ENCODE data around the gene LIMS1. TPM values are rescaled to one million over a fixed set of nuclear protein-coding genes. Genes with fewer than 3 reads are reported as not detected.

Gene LIMS1
- total RNA-seq, 8 experiments from 2014 or later: 8.5 to 38.3 (median 20.7) TPM

- WGBS, 10 experiments: 40 to 90% (median 82%) methylated on average over 1 to 5 of the region's 10 CpGs; no CpG with 5 or more reads in 1 of the 10 experiments
- in situ Hi-C loops (cut with MboI; ENCODE audit: low pct_unique_long_range_greater_than_20kb in 2 of 9, low sequenced_read_pairs in 9 of 9, unreplicated experiment in 9 of 9): no loop called here
- Histone ChIP-seq H3K27ac (no peak overlapping the region), H3K4me1 (replicated peaks in 1 of 2) (peaks cover 3 to 6% of the 10 kb centered on the region in 2 donors), H3K4me3 (no peak overlapping the region)
- no peak for ATAC-seq (replicated peaks in 6 of 8)
These were observed 78.4 kb downstream of the LIMS1 start for GRCh38 chr2:108612514-108613183.

GRCh38 chr2:108613261-108614042 lies 79.2 kb downstream of the LIMS1 start:
- ATAC-seq (replicated peaks in 6 of 8): peak in 3 of 8 experiments; percentile 27 to 48 (median 33)
- H3K27ac ChIP-seq: no peak overlapping the region
- 56 to 92% (median 80%) methylated on average over 2 to 8 of the region's 9 CpGs; no CpG with 5 or more reads in 2 of the 10 experiments for WGBS, 10 experiments

DNA sequence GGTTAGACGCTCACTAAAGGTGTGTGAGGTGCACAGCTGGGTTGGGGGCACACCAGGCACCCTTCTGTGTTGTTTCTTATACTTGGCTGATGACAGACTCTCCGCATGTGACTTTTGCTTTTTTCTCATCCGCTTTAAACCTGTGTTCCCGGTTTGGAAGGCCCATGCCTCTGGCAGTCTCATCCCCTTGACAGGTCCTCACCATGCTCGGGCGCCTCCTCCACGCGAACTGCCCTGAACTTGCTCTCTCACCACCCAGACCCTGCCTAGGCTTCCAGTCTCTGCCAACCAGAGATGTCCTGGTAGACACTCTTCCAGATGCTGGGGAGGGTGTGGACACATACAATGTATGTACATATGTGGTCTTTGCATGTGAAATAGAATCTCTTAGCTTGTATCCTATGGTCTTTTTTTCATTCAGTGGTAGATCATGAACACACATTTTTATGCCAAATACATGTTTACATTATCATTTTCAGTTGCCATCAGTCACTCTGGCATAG lies 79.8 kb downstream of the LIMS1 start:
- H3K4me1 ChIP-seq (replicated peaks in 1 of 2): peaks cover 9 to 11% of the 10 kb centered on the region in 2 donors
- WGBS, 10 experiments: 80 to 100% (median 86%) methylated on average over 1 to 3 of the region's 8 CpGs; no CpG with 5 or more reads in 4 of the 10 experiments
- in situ Hi-C loops (cut with MboI; ENCODE audit: low pct_unique_long_range_greater_than_20kb in 2 of 9, low sequenced_read_pairs in 9 of 9, unreplicated experiment in 9 of 9): no loop called here
- peak in 2 of 8 experiments; percentile 45 to 92 for ATAC-seq (replicated peaks in 6 of 8)
- H3K27ac ChIP-seq: no peak overlapping the region
- no peak overlapping the region for H3K4me3 ChIP-seq

More at GRCh38 chr2:108613261-108614042, 79.2 kb downstream of the LIMS1 start:
- in situ Hi-C loops (cut with MboI; ENCODE audit: low pct_unique_long_range_greater_than_20kb in 2 of 9, low sequenced_read_pairs in 9 of 9, unreplicated experiment in 9 of 9): no loop called here
- H3K4me1 ChIP-seq (replicated peaks in 1 of 2): peaks cover 5 to 9% of the 10 kb centered on the region in 2 donors
- no peak overlapping the region for H3K4me3 ChIP-seq

GRCh38 chr2:108614659-108615058 lies 80.4 kb downstream of the LIMS1 start:
- peaks cover 9 to 11% of the 10 kb centered on the region in 2 donors for H3K4me1 ChIP-seq (replicated peaks in 1 of 2)
- in situ Hi-C loops (cut with MboI; ENCODE audit: low pct_unique_long_range_greater_than_20kb in 2 of 9, low sequenced_read_pairs in 9 of 9, unreplicated experiment in 9 of 9): no loop called here
- H3K27ac ChIP-seq: no peak overlapping the region
- ATAC-seq (replicated peaks in 6 of 8): peak in 1 of 8 experiments; percentile 41
- no peak overlapping the region for H3K4me3 ChIP-seq
- 27 to 100% (median 85%) methylated on average over 1 to 4 of the region's 4 CpGs for WGBS, 10 experiments

DNA sequence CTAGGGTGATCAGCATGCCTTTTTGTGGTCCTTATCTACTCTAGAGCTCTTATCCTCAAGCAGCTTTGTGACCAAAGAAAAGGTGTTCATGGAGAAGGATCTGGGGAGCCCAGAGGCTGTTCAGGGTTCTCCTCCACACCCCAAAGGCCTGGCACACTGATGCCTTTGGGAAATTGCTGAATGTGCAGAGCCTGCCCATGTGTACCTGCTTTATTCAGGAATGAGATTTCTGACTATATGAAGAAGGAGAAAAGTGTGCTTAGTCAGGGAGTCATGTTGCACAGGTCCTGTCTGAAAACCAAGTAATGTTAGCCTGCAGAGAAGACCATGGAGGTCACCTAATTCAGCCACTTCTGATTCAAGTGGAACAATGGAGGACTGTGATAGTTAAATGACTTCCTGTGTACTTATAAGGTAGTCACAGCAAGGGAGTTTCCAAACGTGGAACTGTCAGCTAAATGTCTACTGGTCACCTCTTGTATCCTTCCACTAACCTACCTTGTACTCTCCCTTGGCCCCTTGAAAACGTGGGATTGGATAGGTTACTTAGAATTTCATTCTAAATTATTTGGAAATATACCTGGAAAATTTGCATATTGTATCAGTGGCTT lies 81.3 kb downstream of the LIMS1 start:
- Histone ChIP-seq H3K4me1 (replicated peaks in 1 of 2) (peaks cover 18 to 20% of the 10 kb centered on the region in 2 donors), H3K4me3 (no peak overlapping the region), H3K27ac (no peak overlapping the region)
- in situ Hi-C loops (cut with MboI; ENCODE audit: low pct_unique_long_range_greater_than_20kb in 2 of 9, low sequenced_read_pairs in 9 of 9, unreplicated experiment in 9 of 9): no loop called here
- 20 to 100% (median 71%) methylated on average over 1 to 2 of the region's 2 CpGs; no CpG with 5 or more reads in 4 of the 10 experiments for WGBS, 10 experiments
- no peak for ATAC-seq (replicated peaks in 6 of 8)

GRCh38 chr2:108616318-108616717 lies 82.0 kb downstream of the LIMS1 start:
- no peak for ATAC-seq (replicated peaks in 6 of 8)
- H3K4me3 ChIP-seq: no peak overlapping the region
- 92 to 100% (median 100%) methylated on average over 1 to 3 of the region's 5 CpGs; no CpG with 5 or more reads in 6 of the 10 experiments for WGBS, 10 experiments
- in situ Hi-C loops (cut with MboI; ENCODE audit: low pct_unique_long_range_greater_than_20kb in 2 of 9, low sequenced_read_pairs in 9 of 9, unreplicated experiment in 9 of 9): no loop called here
- no peak overlapping the region for H3K27ac ChIP-seq
- H3K4me1 ChIP-seq (replicated peaks in 1 of 2): peaks cover 25 to 27% of the 10 kb centered on the region in 2 donors

DNA sequence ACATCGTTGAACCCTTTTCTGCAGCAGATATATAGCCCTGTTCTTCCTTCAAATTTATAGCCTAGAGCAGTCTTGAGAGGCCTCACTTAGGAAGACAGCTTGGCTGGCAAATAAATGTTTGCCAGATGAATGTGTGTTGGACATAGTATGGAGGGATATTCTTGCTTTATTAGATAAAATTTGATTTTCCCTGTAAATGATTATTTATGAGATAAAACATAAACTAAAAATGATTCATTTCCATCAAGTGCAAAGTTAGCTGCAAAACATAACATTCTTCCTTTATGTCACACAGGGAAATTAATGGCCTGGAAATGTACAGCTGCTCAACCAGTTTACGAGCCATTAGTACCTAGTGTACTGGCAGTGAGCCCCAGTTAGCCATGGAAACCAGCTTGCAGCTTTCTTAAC lies 82.5 kb downstream of the LIMS1 start:
- H3K27ac ChIP-seq: no peak overlapping the region
- in situ Hi-C loops (cut with MboI; ENCODE audit: low pct_unique_long_range_greater_than_20kb in 2 of 9, low sequenced_read_pairs in 9 of 9, unreplicated experiment in 9 of 9): no loop called here
- peak in 1 of 8 experiments; percentile 28 for ATAC-seq (replicated peaks in 6 of 8)
- H3K4me1 ChIP-seq (replicated peaks in 1 of 2): peaks cover 29 to 32% of the 10 kb centered on the region in 2 donors
- no peak overlapping the region for H3K4me3 ChIP-seq
- WGBS, 10 experiments: 38 to 100% (median 80%) methylated on average over 1 to 2 of the region's 2 CpGs; no CpG with 5 or more reads in 1 of the 10 experiments

DNA sequence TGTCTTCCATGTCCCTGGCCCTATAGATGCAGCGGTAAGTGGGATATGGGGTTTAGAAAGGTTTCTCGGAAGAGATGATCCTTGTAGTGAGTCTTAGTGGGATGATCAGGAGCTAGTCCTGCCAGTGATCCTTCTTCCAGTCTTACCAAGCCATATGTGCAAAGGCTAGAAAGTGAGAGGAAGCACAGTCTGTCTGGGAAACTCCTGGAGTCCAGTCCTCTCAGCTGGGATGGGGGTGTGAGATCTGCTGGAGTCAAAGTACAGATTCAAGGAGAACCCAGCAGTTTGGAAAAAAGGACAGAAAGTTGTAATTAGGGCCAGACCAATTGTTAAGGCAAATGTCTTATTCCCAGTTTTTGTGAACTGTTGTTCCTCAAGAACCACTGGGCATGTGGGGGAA lies 83.3 kb downstream of the LIMS1 start:
- Histone ChIP-seq H3K4me3 (no peak overlapping the region), H3K27ac (no peak overlapping the region), H3K4me1 (replicated peaks in 1 of 2) (peaks cover 31 to 35% of the 10 kb centered on the region in 2 donors)
- 68 to 100% (median 100%) methylated on average over 1 to 2 of the region's 2 CpGs; no CpG with 5 or more reads in 2 of the 10 experiments for WGBS, 10 experiments
- in situ Hi-C loops (cut with MboI; ENCODE audit: low pct_unique_long_range_greater_than_20kb in 2 of 9, low sequenced_read_pairs in 9 of 9, unreplicated experiment in 9 of 9): no loop called here
- no peak for ATAC-seq (replicated peaks in 6 of 8)

DNA sequence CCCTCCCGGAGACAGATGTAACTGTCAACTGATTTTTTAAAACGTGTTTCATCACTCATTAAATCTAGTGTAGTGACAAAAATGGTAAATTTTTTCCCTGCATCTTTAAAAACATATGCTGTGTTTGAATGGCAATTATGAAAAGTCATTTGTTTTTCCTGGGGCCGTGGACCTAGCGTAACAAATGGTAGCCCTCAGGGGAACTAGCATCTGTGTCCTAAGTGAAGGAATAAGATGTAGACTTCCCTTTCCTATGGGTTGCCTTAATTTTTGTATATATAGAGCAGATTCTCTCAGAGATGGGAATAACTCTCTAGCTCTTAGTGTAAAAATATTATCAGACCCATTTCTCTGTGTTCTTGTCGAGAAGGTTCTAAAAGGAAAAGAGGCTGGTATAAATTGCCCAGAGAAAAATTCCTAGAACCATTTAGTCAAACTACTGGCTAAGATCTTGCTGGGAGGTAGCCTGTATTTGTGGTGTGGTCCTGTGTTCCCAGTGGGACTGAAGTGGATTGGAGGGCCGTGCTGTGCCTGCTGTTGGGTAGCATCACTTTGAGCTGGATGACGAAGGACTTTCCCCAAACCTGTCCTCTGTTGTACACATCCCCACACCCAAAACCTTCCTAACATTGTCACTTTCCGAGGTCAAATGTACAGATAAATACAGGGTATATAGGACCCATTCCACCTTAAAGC lies 85.8 kb downstream of the LIMS1 start:
- Histone ChIP-seq H3K4me1 (replicated peaks in 1 of 2) (peaks cover 31 to 35% of the 10 kb centered on the region in 2 donors), H3K4me3 (no peak overlapping the region), H3K27ac (no peak overlapping the region)
- WGBS, 10 experiments: 61 to 95% (median 81%) methylated on average over 2 to 8 of the region's 8 CpGs
- in situ Hi-C loops (cut with MboI; ENCODE audit: low pct_unique_long_range_greater_than_20kb in 2 of 9, low sequenced_read_pairs in 9 of 9, unreplicated experiment in 9 of 9): no loop called here
- ATAC-seq (replicated peaks in 6 of 8): peak in 3 of 8 experiments; percentile 7 to 54 (median 13)

DNA sequence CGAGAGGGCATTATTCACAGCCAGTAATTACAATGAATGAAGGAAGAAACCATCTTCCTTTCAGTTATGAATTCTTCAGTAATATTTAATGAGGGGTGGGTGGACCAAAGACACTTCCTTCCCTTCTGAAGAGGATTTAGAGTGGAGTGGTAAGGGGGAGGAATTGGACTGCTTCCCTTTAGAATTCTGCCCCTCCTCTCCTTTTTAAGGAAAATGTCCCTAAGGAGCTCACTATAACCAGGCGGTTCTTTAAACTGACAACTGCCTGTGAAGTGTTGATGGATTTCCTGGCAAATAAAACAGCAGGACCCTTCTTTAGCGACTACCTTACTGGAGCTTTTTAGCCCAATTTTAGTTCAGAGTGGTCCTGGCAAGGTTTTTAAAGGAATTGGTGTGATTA lies 86.4 kb downstream of the LIMS1 start:
- in situ Hi-C loops (cut with MboI; ENCODE audit: low pct_unique_long_range_greater_than_20kb in 2 of 9, low sequenced_read_pairs in 9 of 9, unreplicated experiment in 9 of 9): no loop called here
- WGBS, 10 experiments: 0 to 80% (median 29%) methylated on average over 1 to 3 of the region's 3 CpGs; no CpG with 5 or more reads in 1 of the 10 experiments
- ATAC-seq (replicated peaks in 6 of 8): peak in 4 of 8 experiments; percentile 15 to 29 (median 19)
- no peak overlapping the region for H3K4me3 ChIP-seq
- peaks cover 31 to 35% of the 10 kb centered on the region in 2 donors for H3K4me1 ChIP-seq (replicated peaks in 1 of 2)
- H3K27ac ChIP-seq: no peak overlapping the region

DNA sequence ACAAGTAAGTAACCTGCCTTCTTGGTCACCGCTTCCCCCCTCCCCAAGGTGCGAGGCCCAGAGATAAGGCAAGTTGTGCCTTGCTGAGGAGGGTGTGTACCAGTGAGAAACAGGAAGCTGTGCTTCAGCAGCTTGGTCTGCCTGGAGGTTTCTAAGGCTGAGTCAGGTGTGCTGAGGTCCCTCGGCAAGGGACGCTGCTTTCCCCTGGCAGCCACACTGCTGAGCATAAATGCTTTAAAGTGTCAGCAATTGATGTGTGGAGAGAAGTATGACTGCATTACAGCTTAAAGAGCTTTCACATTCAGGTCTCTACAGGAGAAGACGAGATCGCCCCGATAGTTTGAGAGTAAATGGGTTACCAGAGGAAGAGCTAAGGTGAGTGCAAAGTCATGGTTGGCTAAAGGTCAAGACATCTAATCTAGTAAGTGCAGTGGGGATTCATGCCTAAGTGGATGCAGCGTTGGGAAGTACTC lies 86.9 kb downstream of the LIMS1 start:
- in situ Hi-C loops (cut with MboI; ENCODE audit: low pct_unique_long_range_greater_than_20kb in 2 of 9, low sequenced_read_pairs in 9 of 9, unreplicated experiment in 9 of 9): no loop called here
- peak in 7 of 8 experiments; percentile 21 to 94 (median 91) for ATAC-seq (replicated peaks in 6 of 8)
- Histone ChIP-seq H3K4me1 (replicated peaks in 1 of 2) (peaks cover 31 to 35% of the 10 kb centered on the region in 2 donors), H3K27ac (no peak overlapping the region), H3K4me3 (peak overlapping the region in 1 of 5 donors; percentile 13)
- WGBS, 10 experiments: 26 to 100% (median 55%) methylated on average over 1 to 6 of the region's 8 CpGs; no CpG with 5 or more reads in 1 of the 10 experiments
